GM11168 (cell line): ENCODE data around the gene HOXB13.

Experiments
- in situ Hi-C: fragments of 300-500 bp; cut with MboI; formaldehyde crosslinking; loops from one replicate; pipeline ENCODE4 v1.12.0; 2022; ENCODE audit warnings: low sequenced_read_pairs; ENCODE audit not compliant: unreplicated experiment

Gene HOXB13

DNA sequence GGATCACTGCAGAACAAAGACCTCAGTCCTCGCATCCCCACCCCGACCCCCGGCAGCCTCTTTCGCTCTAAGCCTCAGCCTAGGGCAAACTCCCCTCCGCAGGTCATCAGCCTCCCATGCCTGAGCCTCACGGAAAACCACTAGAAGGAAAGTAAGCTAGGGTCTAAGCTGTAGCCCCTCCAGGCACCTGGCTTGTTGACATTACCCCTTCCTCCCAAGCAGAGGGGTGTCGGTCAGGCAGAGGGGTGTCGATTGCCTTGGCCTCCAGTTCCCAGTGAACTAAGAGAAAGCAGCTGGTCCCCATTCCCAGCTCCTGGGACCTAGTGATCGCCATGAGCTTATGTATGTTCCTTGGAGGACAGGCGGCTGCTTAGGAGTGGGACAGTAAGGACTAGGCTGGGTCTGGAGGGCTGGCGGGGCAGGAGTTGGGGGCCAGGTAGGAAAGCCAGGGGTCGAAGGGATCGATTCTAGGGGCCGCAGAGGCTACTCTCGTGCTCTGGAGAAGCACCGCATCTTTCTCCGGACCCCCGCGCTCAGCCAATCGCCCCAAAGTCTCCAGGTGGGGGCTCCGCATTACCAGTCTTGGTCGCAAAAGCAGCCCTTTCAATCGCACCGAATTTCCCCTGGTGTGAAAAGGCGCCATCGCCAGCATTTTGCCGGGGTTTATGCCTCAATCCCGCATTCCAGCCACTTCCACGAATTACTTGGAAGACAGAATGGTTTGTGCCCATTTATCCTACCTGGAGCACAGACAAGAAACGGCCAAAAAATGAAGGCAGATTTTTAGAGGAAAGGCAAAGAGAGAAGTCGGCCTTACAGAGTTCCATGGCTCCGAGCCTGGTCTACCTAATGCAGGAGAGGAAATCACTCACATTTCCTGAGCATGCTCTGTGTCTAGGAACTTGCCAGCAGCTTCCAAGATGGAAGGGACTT, 21.3 kb upstream of the HOXB13 start:
- in situ Hi-C loops = no loop called here

DNA sequence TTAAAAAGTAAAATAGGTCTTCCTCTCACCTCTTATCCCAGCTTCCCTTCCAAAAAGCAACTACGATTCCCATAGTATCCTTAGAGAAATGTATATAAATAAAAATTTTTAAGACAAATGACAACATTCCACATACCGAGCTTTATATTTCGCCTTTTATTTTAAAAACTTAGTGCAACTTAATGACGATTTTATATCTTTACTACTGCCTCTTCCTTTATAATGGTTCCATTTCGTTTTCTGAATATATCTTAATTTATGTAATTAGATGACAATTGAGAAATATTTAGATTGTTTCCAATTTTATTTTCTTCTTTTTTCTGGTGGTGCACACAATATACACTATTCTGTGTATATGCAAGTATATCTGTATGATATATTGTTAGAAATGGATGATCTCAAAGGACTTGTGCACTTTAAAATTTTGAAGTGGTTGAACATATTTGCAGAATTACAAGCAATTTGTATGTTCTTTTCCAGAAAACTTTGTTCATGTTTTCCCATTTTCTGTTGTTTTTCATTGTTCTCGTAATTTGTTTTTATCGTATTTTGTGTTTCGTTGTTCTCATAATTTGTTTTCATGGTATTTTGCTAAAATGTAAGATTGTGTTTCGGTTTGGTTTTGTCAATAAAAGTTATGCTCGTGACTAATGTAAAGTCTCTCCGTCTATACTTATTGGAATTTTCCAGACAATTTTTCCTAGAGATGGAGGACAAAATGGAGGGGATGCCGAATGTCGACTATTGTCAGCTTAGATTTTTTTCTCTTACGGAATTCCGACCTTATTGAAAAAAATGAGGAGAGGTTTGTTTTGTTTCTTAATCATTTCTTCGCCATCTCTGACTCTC, 20.4 kb upstream of the HOXB13 start:
- in situ Hi-C loops = no loop called here

DNA sequence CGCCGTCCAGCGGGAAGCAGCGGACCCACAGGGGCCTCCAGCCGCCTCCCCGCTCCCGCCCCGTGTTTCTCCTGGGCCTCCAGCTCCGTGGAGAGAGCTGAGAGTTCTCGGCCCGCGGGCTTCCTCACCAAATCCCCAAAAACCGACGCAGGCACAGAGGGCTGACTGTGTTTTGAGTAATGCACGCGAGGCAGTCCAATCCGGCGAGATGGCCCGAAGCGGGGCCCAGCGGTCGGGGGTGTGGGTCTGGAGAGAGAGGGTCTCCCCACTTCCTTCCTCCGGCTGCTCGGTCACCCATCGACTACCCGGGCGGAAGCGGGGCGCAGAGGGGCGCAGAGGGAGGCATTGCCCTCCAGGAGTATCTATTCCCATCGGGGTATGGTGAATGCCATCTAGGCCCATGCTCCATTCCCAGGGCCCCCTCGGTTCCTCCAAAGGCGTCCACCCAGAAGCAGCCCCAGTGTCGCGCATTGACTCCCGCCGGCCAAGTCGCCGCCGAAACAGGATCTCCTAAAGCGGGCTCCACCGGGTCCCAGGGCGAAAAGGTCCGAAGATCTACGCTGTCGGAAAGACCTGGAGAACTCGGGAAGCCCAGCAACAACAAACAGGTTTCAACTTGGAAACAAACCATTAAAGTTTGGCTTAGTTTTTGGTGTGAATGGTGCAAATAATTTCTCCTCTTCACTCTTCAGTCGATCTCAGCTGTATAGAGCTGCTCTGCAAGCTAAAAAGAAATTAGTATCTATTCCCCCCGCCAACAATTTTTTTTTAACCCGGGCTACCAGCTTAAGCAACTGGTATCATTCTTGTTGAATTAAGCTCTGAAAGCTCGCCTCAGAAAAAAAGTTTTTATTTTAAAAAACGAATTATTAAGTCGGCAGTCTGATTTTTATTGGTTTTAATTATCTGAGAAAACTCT, 19.2 kb upstream of the HOXB13 start:
- in situ Hi-C loops = no loop called here

DNA sequence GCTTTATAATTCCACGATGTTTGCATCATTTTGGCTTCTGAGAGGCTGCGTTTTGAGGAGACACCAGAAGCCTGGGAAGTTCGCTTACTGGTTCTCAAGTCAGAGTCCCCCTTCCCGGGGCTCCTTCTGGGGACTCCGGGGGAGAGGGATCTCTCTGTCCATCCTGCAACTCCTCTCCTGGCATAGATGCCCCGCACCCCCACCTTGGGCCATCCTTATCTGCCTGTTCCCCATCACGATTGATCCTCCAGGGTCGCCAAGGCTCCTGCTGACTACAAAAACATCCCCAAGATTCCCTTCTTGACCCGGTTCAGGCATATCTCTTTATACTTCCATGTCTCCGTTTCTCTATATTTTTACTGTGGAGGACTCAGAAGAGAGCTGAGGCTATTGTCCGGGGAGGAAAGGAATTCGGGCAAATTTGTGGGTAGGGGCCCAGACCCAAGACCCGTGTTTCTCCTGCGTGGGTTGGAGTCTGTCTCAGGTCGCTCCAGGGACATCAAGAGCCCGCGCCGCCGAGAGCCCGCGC, 18.4 kb upstream of the HOXB13 start:
- in situ Hi-C loops = no loop called here

- in situ Hi-C loops = no loop called here
Measured at GRCh38 chr17:48745381-48746275, 17.1 kb upstream of the HOXB13 start.

- in situ Hi-C loops = no loop called here
Measured at GRCh38 chr17:48740537-48740936, 12.0 kb upstream of the HOXB13 start.

DNA sequence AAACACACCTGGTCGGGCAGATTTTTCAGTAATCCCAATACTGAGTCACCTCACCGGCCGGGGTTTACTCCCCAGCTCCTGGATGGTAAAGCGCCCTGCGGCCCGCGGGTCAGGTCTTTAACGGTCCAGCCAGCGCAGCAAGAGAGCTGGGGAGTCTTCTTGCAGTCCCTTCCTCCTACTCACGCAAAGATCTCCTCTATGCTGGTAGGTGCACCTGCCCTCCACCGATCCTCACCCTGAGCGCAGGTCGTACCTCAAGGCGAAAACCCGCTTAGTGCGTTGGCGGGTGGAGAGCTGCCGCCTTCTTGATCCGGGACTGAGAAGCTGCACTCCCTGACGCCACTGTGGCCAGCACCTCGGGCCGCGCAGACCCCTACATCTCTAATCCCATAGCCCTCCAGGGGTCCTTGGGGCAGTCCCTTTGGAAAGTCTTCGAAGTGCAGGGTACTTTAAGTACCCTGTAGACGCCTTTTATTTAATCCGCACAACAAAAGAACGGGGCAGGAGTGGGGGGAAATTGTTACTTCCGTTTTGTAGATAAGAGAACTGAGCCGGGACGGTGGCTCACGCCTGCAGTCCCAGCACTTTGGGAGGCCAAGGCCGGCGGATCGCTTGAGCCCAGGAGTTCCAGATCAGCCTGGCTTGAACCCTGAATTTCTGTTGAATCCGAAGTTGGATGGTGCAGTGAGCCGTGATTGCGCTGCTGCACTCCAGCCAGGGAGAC, 10.4 kb upstream of the HOXB13 start:
- in situ Hi-C loops = no loop called here

GRCh38 chr17:48738424-48738802, 9.9 kb upstream of the HOXB13 start:
- in situ Hi-C loops = no loop called here

- in situ Hi-C loops = no loop called here
Measured at GRCh38 chr17:48737330-48738043, 8.9 kb upstream of the HOXB13 start.

DNA sequence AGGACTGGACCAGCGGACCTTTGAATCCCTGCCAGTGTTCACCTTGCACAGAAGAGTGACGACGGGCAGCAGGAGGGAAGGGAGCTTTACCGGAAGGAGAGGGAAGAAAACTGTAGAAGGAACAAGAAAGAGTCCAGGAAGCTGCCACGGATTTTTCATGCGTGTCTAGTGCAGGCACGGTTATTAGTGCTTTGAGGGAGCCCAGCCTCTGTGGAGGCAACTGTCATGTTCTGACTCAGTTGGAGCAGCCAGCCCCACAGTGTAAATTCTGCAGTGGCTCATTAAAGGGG, 6.5 kb upstream of the HOXB13 start:
- in situ Hi-C loops = no loop called here

GRCh38 chr17:48734333-48735061, 5.9 kb upstream of the HOXB13 start:
- in situ Hi-C loops = no loop called here

DNA sequence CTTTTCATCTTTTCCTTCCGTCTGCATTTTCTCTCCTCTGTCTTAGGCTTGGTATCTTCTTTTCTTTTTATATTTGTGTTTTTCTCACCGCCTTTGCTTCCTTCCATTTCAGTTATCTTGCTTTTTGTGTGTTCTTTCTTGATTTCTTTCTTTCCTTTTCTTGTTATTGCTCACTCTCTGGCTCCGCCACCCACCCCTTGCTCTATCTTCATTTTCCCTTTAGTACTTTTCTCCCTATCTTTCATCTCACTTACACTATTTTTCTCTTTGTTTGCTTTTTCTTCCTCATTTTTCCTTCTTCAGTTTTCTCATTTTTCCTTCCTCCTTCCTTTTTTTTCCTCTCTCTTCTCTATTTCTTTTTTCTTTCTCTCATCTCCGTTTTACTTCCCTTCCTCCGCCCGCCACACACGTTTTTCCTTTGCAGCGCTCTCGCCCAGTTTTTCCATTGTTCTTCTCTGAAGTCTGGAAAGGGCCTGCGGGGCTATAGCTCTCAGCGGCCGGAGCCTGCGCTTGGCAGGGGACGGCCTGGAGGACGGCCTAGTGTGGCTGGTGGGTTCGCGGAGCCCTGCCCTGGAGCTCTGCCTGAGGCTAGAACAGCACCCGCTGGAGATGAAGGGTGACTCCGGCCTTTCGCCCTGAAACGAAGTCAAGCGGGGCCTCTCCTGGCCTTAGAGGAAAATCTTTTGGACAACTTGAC, 5.2 kb upstream of the HOXB13 start:
- in situ Hi-C loops = no loop called here

DNA sequence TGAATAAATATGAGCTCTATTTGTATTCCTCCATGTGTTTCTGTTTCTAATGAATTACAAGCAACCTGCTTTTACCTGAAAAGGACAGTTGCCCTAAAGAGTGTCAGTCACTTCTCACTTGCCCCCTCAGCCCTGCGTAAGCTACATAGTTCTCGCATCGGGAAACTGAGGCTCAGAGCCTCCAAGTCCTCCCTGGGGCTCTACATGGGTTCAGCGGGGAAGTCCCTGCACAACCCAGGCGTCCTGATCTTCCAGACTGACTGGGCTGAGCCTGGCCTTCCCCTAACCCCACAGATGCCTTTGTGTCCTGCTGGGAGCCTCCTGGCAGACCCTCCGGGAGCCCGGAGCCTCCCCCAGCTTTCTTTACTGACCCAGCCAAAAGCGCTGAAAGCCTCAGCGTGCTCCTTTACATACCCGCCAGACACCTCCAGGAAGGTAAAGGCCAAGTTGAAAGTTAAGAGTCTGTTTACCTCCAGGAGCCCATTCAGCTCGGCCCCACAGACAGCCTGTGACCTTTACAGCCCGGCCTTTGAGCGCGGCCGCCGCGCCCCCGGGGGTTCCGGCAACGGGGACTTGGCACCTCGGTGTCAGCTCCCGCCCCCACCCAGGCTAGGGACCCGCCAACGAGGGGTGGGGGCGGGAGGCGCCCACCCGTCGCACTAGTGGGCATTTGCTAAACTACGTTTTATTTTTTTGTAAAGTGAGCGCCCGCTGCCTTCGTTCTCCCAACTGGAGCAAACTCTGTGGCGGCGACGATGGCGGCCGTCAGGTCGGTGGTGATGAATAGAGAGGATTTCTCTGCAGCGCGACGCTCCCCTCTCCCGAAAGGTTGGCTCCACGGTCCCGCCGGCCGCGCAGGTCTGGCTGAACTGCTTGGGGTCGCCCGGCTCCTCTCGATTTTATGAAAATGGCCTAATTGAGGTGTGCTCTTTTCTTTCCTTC, 4.4 kb upstream of the HOXB13 start:
- in situ Hi-C loops = no loop called here

DNA sequence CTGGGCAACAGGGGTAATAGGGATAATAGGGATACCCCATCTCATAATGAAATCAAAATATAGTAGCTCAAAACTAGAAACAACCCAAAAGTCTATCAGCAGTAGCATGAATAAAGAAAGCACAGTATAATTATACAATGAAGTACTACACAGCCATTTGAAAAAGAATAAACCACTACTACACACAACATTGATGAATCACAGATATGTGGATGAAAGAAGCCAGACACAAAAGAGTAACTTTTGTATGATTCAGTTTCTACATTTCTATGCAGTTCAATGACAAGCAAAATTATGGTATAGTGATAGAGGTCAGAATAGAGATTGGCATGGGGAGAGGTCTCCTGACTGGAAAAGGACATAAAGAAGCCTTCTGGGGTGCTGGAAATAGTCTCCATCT, 2.8 kb upstream of the HOXB13 start:
- in situ Hi-C loops = no loop called here

GRCh38 chr17:48730240-48730550, 1.6 kb upstream of the HOXB13 start:
- in situ Hi-C loops = no loop called here
